HG03575 (cell line): Measurements from ENCODE around the gene LMBRD2.

Experiments
- ATAC-seq: cut with Tn5 transposase; IDR thresholded peaks from one replicate; pipeline ENCODE4 v1.9.1; 2021; ENCODE audit not compliant: unreplicated experiment, insufficient number of reproducible peaks, low FRiP score; ENCODE audit errors: extremely low read depth

LMBRD2 gene

DNA sequence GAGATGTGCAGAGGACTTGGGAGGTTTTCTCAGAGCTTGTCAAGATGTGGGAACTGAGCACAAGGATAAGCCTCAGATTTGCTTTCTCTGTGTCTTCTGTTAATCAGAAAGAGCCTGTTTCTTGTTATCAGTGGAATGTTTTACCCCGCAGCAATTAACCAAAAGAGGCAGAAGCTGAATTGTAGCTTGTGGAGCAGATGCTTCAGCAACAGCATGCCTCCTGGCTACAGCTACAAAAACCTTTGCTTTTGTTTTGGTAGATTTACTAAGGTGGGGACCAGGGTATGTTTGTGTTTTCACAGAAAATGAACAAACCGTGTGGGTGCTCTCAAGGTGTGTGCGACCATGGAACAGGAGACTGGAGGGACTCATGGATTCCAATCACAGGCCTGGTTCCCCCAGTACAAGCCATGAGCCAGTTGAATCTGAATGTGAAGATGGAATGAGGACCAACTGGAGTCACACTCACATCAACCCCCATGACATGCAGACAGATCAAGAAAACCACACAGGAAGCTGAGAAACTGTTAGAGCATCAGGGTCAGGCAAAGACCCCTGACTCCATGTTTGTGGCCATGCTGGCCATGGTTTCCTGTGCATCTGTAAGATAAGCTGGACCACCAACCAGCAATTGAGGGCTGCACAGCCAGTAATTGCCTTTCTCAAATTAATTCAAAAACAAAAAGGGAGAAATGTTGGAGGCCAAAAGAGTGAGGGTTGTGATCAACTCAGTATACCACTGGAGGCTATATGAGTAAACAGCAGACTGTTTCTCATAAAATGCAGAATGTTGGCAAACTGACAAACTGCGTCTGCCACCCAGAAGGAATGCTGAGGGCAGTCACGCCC is 91.9 kb downstream of the LMBRD2 start:
- ATAC-seq: no peak

DNA sequence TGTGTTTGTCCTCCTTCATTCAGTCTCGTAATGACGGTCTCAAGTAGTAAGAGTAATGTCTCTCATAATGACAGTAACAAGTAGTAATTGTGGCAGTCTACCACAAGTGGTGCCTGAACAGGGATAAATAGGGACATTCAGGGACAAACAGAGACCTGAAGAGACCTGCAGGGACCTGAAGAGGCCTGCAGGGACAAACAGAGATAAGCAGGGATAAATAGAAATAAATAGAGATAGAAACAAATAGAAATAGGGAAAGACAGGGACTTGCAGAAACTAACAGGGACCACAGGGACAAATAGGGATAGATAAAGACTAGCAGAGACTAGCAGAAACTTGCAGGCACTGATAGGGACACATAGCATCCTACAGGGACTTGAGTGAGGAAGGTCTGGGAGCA is 92.9 kb downstream of the LMBRD2 start:
- no peak for ATAC-seq

DNA sequence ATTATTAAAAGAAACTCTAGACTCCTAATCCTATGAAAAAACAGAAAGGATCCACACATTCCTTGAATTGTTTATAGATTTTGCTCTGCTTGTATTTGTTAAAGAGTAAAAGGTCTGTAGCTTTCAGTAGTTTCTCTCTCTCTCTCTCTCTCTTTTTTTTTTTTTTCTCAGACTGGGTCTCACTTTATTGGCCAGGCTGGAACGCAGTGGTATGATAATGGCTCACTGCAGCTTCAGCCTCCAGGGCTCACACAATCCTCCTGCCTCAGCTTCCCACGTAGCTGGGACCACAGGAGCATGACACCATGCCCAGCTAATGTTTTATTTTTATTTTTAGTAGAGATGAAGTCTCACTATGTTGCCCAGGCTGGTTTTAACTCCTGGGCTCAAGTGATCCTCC is 94.3 kb downstream of the LMBRD2 start:
- ATAC-seq: no peak

DNA sequence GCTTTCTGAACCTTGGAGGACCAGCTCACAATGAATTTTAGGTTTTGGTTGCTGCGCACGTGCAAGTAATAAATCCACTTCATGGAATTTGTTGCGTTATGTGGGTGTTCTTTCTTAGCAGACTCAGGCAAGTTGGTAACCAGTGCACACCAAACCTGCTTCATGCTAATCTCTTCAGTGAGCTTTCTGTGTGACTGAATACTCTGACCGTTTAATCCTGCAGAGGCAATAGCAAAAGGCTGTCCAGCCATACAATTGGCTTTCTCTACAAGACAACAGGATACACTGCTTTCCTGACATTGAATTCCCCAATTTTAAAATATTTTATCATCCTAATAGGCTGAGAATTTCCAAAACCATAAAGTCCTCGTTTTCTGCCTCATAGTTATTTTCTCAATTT is 95.3 kb downstream of the LMBRD2 start:
- no peak for ATAC-seq

DNA sequence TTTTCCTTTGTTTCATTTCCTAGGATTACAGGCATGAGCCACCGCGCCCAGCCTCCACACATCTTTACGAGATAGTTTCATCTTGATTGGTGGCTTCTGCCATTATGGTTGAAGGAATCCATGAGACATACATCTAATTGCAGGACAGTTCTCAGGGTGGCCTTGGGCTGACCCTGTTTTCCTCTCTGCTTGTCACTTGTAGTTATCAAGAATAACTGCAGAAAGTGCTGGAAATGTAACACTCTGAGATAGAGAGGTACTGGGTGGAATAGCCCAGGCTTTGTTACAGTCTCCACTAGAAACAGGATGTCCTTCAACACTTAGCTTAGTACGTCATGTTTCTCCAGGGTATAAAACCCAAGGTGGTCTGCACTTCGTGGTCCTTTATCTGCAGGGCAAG is 95.7 kb downstream of the LMBRD2 start:
- no peak for ATAC-seq

DNA sequence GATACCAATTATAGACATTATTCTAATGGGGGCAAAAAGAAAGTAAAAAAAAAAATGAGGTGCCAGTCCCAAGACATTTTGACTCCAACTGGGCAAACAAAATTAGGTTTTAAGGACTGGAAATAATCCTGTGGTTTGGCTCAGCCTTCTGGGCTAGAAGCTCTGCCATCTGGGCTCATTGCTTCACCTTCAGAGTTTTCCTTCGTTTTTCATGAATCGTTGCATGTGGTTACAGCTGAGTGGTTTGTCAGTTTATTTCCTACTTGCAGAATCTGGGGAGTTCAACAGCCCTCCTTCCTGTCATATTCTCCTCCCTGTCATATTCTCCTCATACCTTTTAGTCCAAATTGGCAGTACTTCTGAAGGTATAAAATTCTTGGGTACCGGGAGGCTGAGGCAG is 97.0 kb downstream of the LMBRD2 start:
- no peak for ATAC-seq

DNA sequence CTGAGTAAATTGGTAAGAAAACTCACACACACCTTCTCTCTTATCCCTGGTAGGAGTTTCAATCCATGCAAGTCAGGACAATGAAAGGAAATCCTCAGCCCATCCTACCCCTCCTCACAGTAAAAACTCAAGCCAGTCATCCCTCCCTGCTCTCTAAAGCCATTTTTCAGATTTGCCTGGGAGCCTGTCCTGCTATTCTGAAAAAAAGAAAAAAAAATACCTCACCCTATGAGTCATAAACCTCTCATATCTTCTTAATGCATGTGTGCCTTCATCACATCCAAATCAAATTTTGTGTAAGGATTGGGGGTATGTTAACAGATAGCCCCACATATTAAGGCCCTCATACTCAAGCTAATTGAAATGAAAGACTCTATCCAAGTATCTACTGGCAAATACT is 99.1 kb downstream of the LMBRD2 start:
- no peak for ATAC-seq

DNA sequence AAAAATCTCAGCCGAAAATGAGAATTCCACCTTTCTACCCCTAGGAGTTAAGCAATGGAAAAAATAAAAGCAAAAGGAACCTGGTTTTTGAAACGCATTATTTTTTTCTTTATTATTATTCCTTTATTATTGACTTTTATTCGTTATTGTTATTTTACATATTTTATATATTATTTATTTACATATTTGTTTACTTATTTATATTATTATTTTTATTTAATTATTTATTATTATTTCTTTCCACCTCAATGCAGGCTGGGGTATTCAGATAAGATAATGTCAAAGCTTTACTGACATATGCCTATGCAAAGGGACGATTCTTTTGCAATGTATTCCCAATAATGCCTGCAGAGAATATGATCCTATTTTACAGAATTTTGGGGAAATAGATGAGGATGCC is 101.7 kb downstream of the LMBRD2 start:
- ATAC-seq: no peak
